Stomach (tissue), 4 donors: ENCODE data around the gene ZNF516.

ENCODE experiments used
- CTCF ChIP-seq, 7 experiments: fragments of 450-650 bp in 4 of 7; fragments of 200-600 bp in 3 of 7; sonication (generic) in 3 of 7; IDR thresholded peaks; one replicate each; pipeline ENCODE4 v1.5.1; 2016 to 2019; ENCODE audit warnings: antibody characterized with exemption in 7 of 7, control low read depth in 2 of 7, mild to moderate bottlenecking in 1 of 7
- POLR2A ChIP-seq, 4 donors: fragments of 450-650 bp; IDR thresholded peaks; one replicate each; pipeline ENCODE4 v1.6.1; 2016; ENCODE audit warnings: antibody characterized with exemption in 4 of 4, control low read depth in 2 of 4, mild to moderate bottlenecking in 1 of 4, moderate library complexity in 1 of 4
- POLR2AphosphoS5 ChIP-seq, 3 donors: sonication (generic); formaldehyde crosslinking; IDR thresholded peaks; one replicate each; pipeline ENCODE4 v1.6.1; 2016; ENCODE audit warnings: antibody characterized with exemption in 3 of 3

DNA sequence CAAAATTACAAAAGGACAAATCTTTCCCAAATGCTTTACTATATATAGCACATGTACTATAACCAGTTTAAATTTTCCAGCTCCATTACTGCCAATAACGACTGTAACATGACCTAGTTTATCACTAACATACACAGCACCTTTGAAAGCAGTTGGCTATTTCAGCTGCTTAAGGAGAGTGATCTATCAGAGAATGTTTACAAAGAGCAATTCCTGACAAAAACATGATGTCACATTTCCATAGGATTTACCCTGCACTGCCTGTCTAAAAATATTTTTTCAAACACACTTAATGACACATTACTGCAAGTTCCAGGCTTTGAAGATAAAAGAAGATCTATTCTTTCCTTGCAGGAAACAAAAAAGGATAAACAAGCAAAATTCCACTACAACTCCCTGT, 40.6 kb downstream of the ZNF516 start:
- TF ChIP-seq CTCF (IDR thresholded peaks at IDR 0.05) (no peak), POLR2A (IDR thresholded peaks at IDR 0.05) (no peak), POLR2AphosphoS5 (IDR thresholded peaks at IDR 0.05) (no peak)
